Measurements from ENCODE around the gene VSNL1. TPM values are rescaled to one million over a fixed set of nuclear protein-coding genes. Genes with fewer than 3 reads are reported as not detected.

VSNL1 gene
- total RNA-seq, 1 donor = 0.36 TPM

- Histone ChIP-seq H3K4me2 (ENCODE audit: insufficient read depth, low read length) (no peak overlapping the region), H3K4me3 (ENCODE audit: insufficient read depth, low read length) (no peak overlapping the region), H3K36me3 (ENCODE audit: insufficient read depth, low read length) (no peaks in the 10 kb centered on the region), H3K27me3 (ENCODE audit: insufficient read depth, low read length) (no peaks in the 10 kb centered on the region), H4K20me1 (ENCODE audit: insufficient read depth, low read length) (no peaks in the 10 kb centered on the region), H3K9me3 (ENCODE audit: low read depth, low read length) (no peaks in the 10 kb centered on the region), H3K27ac (ENCODE audit: low read depth, low read length) (no peak overlapping the region), H3K79me2 (ENCODE audit: insufficient read depth, low read length) (no peaks in the 10 kb centered on the region), H3K4me1 (ENCODE audit: insufficient read depth, low read length) (no peaks in the 10 kb centered on the region), H2AFZ (ENCODE audit: low read length) (no peak overlapping the region)
- no peak for DNase-seq (ENCODE audit: insufficient read length, low spot score, missing footprints)
- no peak for TF ChIP-seq CTCF (IDR thresholded peaks at IDR 0.05; ENCODE audit: extremely low read depth, low read depth, low read length)
Observed at GRCh38 chr2:17588031-17588430, 47.5 kb downstream of the VSNL1 start.

GRCh38 chr2:17589406-17590035, 49.0 kb downstream of the VSNL1 start:
- Histone ChIP-seq H4K20me1 (ENCODE audit: insufficient read depth, low read length) (no peaks in the 10 kb centered on the region), H3K4me1 (ENCODE audit: insufficient read depth, low read length) (peaks cover 2% of the 10 kb centered on the region), H3K79me2 (ENCODE audit: insufficient read depth, low read length) (no peaks in the 10 kb centered on the region), H3K27me3 (ENCODE audit: insufficient read depth, low read length) (no peaks in the 10 kb centered on the region), H3K36me3 (ENCODE audit: insufficient read depth, low read length) (no peaks in the 10 kb centered on the region), H3K4me3 (ENCODE audit: insufficient read depth, low read length) (no peak overlapping the region), H2AFZ (ENCODE audit: low read length) (no peak overlapping the region), H3K9me3 (ENCODE audit: low read depth, low read length) (no peaks in the 10 kb centered on the region), H3K27ac (ENCODE audit: low read depth, low read length) (no peak overlapping the region), H3K4me2 (ENCODE audit: insufficient read depth, low read length) (no peak overlapping the region)
- no peak for DNase-seq (ENCODE audit: insufficient read length, low spot score, missing footprints)
- TF ChIP-seq CTCF (IDR thresholded peaks at IDR 0.05; ENCODE audit: extremely low read depth, low read depth, low read length) = no peak

GRCh38 chr2:17590342-17590911, 49.9 kb downstream of the VSNL1 start:
- no peaks in the 10 kb centered on the region for H4K20me1 ChIP-seq (ENCODE audit: insufficient read depth, low read length)
- no peaks in the 10 kb centered on the region for H3K27me3 ChIP-seq (ENCODE audit: insufficient read depth, low read length)
- H3K79me2 ChIP-seq (ENCODE audit: insufficient read depth, low read length) = no peaks in the 10 kb centered on the region
- peaks cover 7% of the 10 kb centered on the region for H3K4me1 ChIP-seq (ENCODE audit: insufficient read depth, low read length)
- no peak overlapping the region for H3K4me2 ChIP-seq (ENCODE audit: insufficient read depth, low read length)
- H3K9me3 ChIP-seq (ENCODE audit: low read depth, low read length) = no peaks in the 10 kb centered on the region
- no peak for DNase-seq (ENCODE audit: insufficient read length, low spot score, missing footprints)
- TF ChIP-seq CTCF (IDR thresholded peaks at IDR 0.05; ENCODE audit: extremely low read depth, low read depth, low read length) = no peak
- no peaks in the 10 kb centered on the region for H3K36me3 ChIP-seq (ENCODE audit: insufficient read depth, low read length)
- no peak overlapping the region for H3K4me3 ChIP-seq (ENCODE audit: insufficient read depth, low read length)
- H3K27ac ChIP-seq (ENCODE audit: low read depth, low read length) = no peak overlapping the region
- H2AFZ ChIP-seq (ENCODE audit: low read length) = no peak overlapping the region

GRCh38 chr2:17591846-17592245, 51.4 kb downstream of the VSNL1 start:
- H2AFZ ChIP-seq (ENCODE audit: low read length) = no peak overlapping the region
- no peak overlapping the region for H3K4me3 ChIP-seq (ENCODE audit: insufficient read depth, low read length)
- no peaks in the 10 kb centered on the region for H3K9me3 ChIP-seq (ENCODE audit: low read depth, low read length)
- H4K20me1 ChIP-seq (ENCODE audit: insufficient read depth, low read length) = no peaks in the 10 kb centered on the region
- TF ChIP-seq CTCF (IDR thresholded peaks at IDR 0.05; ENCODE audit: extremely low read depth, low read depth, low read length) = no peak
- no peaks in the 10 kb centered on the region for H3K79me2 ChIP-seq (ENCODE audit: insufficient read depth, low read length)
- H3K36me3 ChIP-seq (ENCODE audit: insufficient read depth, low read length) = no peaks in the 10 kb centered on the region
- no peak overlapping the region for H3K27ac ChIP-seq (ENCODE audit: low read depth, low read length)
- no peak for DNase-seq (ENCODE audit: insufficient read length, low spot score, missing footprints)
- peaks cover 7% of the 10 kb centered on the region for H3K4me1 ChIP-seq (ENCODE audit: insufficient read depth, low read length)
- H3K4me2 ChIP-seq (ENCODE audit: insufficient read depth, low read length) = no peak overlapping the region
- H3K27me3 ChIP-seq (ENCODE audit: insufficient read depth, low read length) = no peaks in the 10 kb centered on the region

Measured in osteoblast (primary cell).